ENCODE results near the gene EFNA5. TPM values are rescaled to one million over a fixed set of nuclear protein-coding genes. Genes with fewer than 3 reads are reported as not detected.

EFNA5 gene
- total and polyA plus RNA-seq, 2 of the 8 experiments (the other 6 are each of a cell fraction or from before 2014, with no cell fraction given) = 9.6 to 21.8 TPM

- CTCF ChIA-PET (ENCODE audit: partially characterized antibody) = interaction anchor here (1.1 to 3.1 kb wide), 4 partner anchors 15 to 58 kb away, joined by 3 to 8 read pairs (median 3); no protein-coding TSS in a partner anchor
- Histone ChIP-seq H3K14ac (ENCODE audit: insufficient read length) (no peak overlapping the region), H3K4me3 (ENCODE audit: extremely low read depth in 1 of 4, insufficient read depth in 2 of 4, low read depth in 3 of 4, low read length in 4 of 4) (no peak overlapping the region), H4K8ac (ENCODE audit: extremely low read depth, insufficient read depth, low read length) (no peak overlapping the region), H3K56ac (replicated peaks; ENCODE audit: insufficient read length, low read depth, low read length) (no peak overlapping the region), H3K27me3 (replicated peaks in 1 of 4; ENCODE audit: control insufficient read depth in 3 of 4, extremely low read depth in 1 of 4, insufficient read depth in 3 of 4, low read length in 3 of 4) (no peaks in the 10 kb centered on the region), H4K91ac (replicated peaks; ENCODE audit: insufficient read length, low read length) (peak overlapping the region; percentile 59), H3K23me2 (ENCODE audit: low read depth, low read length) (no peaks in the 10 kb centered on the region; the same call in 1 of the 2 replicates), H3K27ac (ENCODE audit: low read depth, low read length) (no peak overlapping the region), H3K4me1 (replicated peaks in 1 of 4; ENCODE audit: control insufficient read depth in 3 of 4, insufficient read depth in 4 of 4, low read length in 3 of 4) (peaks cover 0 to 25% (median 17%) of the 10 kb centered on the region in 4 experiments; a peak in 6 of 7 replicates), H3K36me3 (ENCODE audit: control insufficient read depth in 2 of 4, insufficient read depth in 4 of 4, low read length in 3 of 4) (no peaks in the 10 kb centered on the region), H2AFZ (ENCODE audit: low read length) (no peak overlapping the region), H2BK120ac (replicated peaks; ENCODE audit: low read depth, low read length) (no peak overlapping the region), H3K4me2 (ENCODE audit: insufficient read depth in 1 of 2, low read depth in 2 of 2, low read length in 2 of 2) (peak overlapping the region in 1 of 2 experiments; percentile 7; a peak in 1 of 4 replicates), H3K9ac (replicated peaks in 1 of 4; ENCODE audit: extremely low read depth in 1 of 4, low read depth in 3 of 4, low read length in 3 of 4) (no peak overlapping the region), H3K79me1 (ENCODE audit: low read depth, low read length) (no peaks in the 10 kb centered on the region; the same call in 1 of the 2 replicates), H3K4ac (replicated peaks; ENCODE audit: insufficient read length, low read depth, low read length) (no peak overlapping the region), H2BK15ac (ENCODE audit: low read length) (peak overlapping the region; percentile 29; the same call in 1 of the 2 replicates), H2BK5ac (ENCODE audit: low read depth, low read length) (no peak overlapping the region), H3K79me2 (ENCODE audit: control insufficient read depth in 1 of 2, insufficient read depth in 2 of 2, low read length in 2 of 2) (peaks cover 0 to 7% of the 10 kb centered on the region in 2 experiments; a peak in 2 of 4 replicates), H3K9me3 (ENCODE audit: insufficient read depth in 2 of 2, low read depth in 1 of 2, low read length in 1 of 2) (no peaks in the 10 kb centered on the region), H3K23ac (ENCODE audit: insufficient read length) (no peak overlapping the region), H4K20me1 (replicated peaks in 1 of 2; ENCODE audit: control insufficient read depth in 1 of 2, insufficient read depth in 2 of 2, low read length in 2 of 2) (no peaks in the 10 kb centered on the region), H4K5ac (ENCODE audit: insufficient read length, low read depth, low read length) (no peak overlapping the region), H2BK12ac (ENCODE audit: low read depth, low read length) (peak overlapping the region; percentile 65; the same call in 1 of the 2 replicates), H2AK5ac (ENCODE audit: low read depth, low read length) (peak overlapping the region; percentile 77; the same call in 1 of the 2 replicates), H2BK20ac (ENCODE audit: low read length) (no peak overlapping the region), H3K18ac (ENCODE audit: extremely low read depth, low read length) (no peak overlapping the region)
- FAIRE-seq (no peak), DNase-seq (ENCODE audit: low read depth in 1 of 2, low spot score in 2 of 2) (no peak)
- POLR2A ChIA-PET (ENCODE audit: partially characterized antibody) = interaction anchor here (1.0 kb wide), 1 partner anchor 11 kb away, joined by 3 read pairs; no protein-coding TSS in a partner anchor
- 75% methylated on average over 10 of the region's 10 CpGs; no CpG with 5 or more reads in 1 of the 2 experiments for WGBS, 2 experiments (ENCODE audit: extremely low coverage in 1 of 2, insufficient coverage in 1 of 2, insufficient read length in 1 of 2, insufficient replicate concordance in 2 of 2, low coverage in 1 of 2, low lambda C conversion rate in 2 of 2, missing lambda C conversion rate in 1 of 2)
- TF ChIP-seq CREB1 (IDR thresholded peaks at IDR 0.05) (no peak), ZNF274 (IDR thresholded peaks at IDR 0.05; ENCODE audit: borderline replicate concordance, extremely low read depth, low read length) (no peak)
These were observed 157.2 kb downstream of the EFNA5 start for GRCh38 chr5:107513337-107514085.

Measured in H1 (cell line).